Measurements from ENCODE around the gene ARFIP1.

DNA sequence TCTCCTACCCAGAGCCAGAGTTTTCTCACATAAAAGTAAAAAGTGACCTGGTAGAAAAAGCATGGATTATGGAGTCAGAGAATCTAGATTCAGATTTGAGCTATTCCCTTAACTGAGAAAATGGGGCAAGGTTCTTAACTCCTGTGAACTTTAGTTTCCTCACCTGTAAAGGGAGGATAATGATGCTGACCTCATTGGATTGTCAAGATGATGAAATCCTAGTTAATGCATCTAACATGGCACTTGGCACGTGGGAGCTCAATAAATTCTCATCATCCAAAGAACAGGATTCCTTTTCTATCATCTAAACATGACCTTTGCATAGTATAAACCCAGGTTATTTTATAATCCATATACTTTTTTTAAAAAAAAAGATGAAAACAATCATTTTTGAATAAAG, 175.0 kb downstream of the ARFIP1 start:
- TF ChIP-seq, protein P1, sequence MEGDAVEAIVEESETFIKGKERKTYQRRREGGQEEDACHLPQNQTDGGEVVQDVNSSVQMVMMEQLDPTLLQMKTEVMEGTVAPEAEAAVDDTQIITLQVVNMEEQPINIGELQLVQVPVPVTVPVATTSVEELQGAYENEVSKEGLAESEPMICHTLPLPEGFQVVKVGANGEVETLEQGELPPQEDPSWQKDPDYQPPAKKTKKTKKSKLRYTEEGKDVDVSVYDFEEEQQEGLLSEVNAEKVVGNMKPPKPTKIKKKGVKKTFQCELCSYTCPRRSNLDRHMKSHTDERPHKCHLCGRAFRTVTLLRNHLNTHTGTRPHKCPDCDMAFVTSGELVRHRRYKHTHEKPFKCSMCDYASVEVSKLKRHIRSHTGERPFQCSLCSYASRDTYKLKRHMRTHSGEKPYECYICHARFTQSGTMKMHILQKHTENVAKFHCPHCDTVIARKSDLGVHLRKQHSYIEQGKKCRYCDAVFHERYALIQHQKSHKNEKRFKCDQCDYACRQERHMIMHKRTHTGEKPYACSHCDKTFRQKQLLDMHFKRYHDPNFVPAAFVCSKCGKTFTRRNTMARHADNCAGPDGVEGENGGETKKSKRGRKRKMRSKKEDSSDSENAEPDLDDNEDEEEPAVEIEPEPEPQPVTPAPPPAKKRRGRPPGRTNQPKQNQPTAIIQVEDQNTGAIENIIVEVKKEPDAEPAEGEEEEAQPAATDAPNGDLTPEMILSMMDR (IDR thresholded peaks at IDR 0.05), result no peak
- TF ChIP-seq POLR2A (IDR thresholded peaks at IDR 0.05), result no peak
